GM18951 (cell line): ENCODE data around the gene THADA.

Experiments used
- POLR2A ChIP-seq: IDR thresholded peaks from 4 replicates; pipeline ENCODE4 v1.6.1; 2011; ENCODE audit warnings: mild to moderate bottlenecking; ENCODE audit not compliant: insufficient read length, insufficient read depth; ENCODE audit errors: extremely low read depth
- in situ Hi-C: fragments of 300-500 bp; cut with MboI; formaldehyde crosslinking; loops from one replicate; pipeline ENCODE4 v1.12.0; 2022; ENCODE audit warnings: low sequenced_read_pairs, mixed read lengths, inconsistent platforms; ENCODE audit not compliant: unreplicated experiment

Gene THADA

GRCh38 chr2:43488737-43489136 lies 107.1 kb downstream of the THADA start:
- no peak for TF ChIP-seq POLR2A
- in situ Hi-C loops: loop anchor here (5.0 to 10.0 kb wide), 2 partner anchors 364 to 541 kb away; no protein-coding TSS in a partner anchor

GRCh38 chr2:43486603-43487002 lies 109.2 kb downstream of the THADA start:
- in situ Hi-C loops: loop anchor here (5.0 to 10.0 kb wide), 2 partner anchors 362 to 539 kb away; no protein-coding TSS in a partner anchor

GRCh38 chr2:43484323-43484930 lies 111.4 kb downstream of the THADA start:
- no peak for TF ChIP-seq POLR2A
- in situ Hi-C loops: loop anchor here (5.0 to 10.0 kb wide), 2 partner anchors 252 to 360 kb away; no protein-coding TSS in a partner anchor

More at GRCh38 chr2:43486603-43487002, 109.2 kb downstream of the THADA start:
- TF ChIP-seq POLR2A: no peak

- no peak for TF ChIP-seq POLR2A
- in situ Hi-C loops: loop anchor here (5.0 to 10.0 kb wide), 2 partner anchors 251 to 358 kb away; no protein-coding TSS in a partner anchor
Measured at GRCh38 chr2:43482961-43483360, 112.9 kb downstream of the THADA start.

- in situ Hi-C loops: loop anchor here (5.0 to 10.0 kb wide), 2 partner anchors 250 to 357 kb away; no protein-coding TSS in a partner anchor
- TF ChIP-seq POLR2A: no peak
Measured at GRCh38 chr2:43481927-43482542, 113.8 kb downstream of the THADA start.

GRCh38 chr2:43480874-43481273 lies 115.0 kb downstream of the THADA start:
- in situ Hi-C loops: loop anchor here (5.0 to 10.0 kb wide), 2 partner anchors 249 to 356 kb away; no protein-coding TSS in a partner anchor
- no peak for TF ChIP-seq POLR2A

- in situ Hi-C loops: no loop called here
- TF ChIP-seq POLR2A: no peak
Measured at GRCh38 chr2:43478412-43479086, 117.3 kb downstream of the THADA start.

GRCh38 chr2:43475922-43476321 lies 119.9 kb downstream of the THADA start:
- TF ChIP-seq POLR2A: no peak
- in situ Hi-C loops: no loop called here

- TF ChIP-seq POLR2A: no peak
- in situ Hi-C loops: no loop called here
Measured at GRCh38 chr2:43475137-43475846, 120.5 kb downstream of the THADA start.

GRCh38 chr2:43474273-43474672 lies 121.6 kb downstream of the THADA start:
- no peak for TF ChIP-seq POLR2A
- in situ Hi-C loops: no loop called here

- in situ Hi-C loops: no loop called here
- no peak for TF ChIP-seq POLR2A
Measured at GRCh38 chr2:43473767-43474166, 122.1 kb downstream of the THADA start.

- in situ Hi-C loops: no loop called here
- no peak for TF ChIP-seq POLR2A
Measured at GRCh38 chr2:43472527-43473194, 123.2 kb downstream of the THADA start.
